K562 (cell line): ENCODE results near the gene RNF20. TPM values are rescaled to one million over a fixed set of nuclear protein-coding genes. Genes with fewer than 3 reads are reported as not detected.
A peak's percentile ranks its signal among the peaks of the same experiment; 100 is the strongest.

Experiments used
- ARID2 ChIP-seq: fragments of 450-650 bp; IDR thresholded peaks from 2 replicates; pipeline ENCODE4 v1.6.1; 2017; ENCODE audit warnings: antibody characterized with exemption, mild to moderate bottlenecking
- ATF7 ChIP-seq: fragments of 450-650 bp; IDR thresholded peaks from 2 replicates; pipeline ENCODE4 v1.7.1; 2014; ENCODE audit warnings: mild to moderate bottlenecking, moderate library complexity
- BMI1 ChIP-seq: fragments of 150-350 bp; IDR thresholded peaks from 2 replicates; pipeline ENCODE4 v1.6.1; 2014; ENCODE audit warnings: low read length
- CREB1 ChIP-seq, 2 experiments: sonication (generic) in 1 of 2; formaldehyde crosslinking in 1 of 2; IDR thresholded peaks; 2 replicates each; pipeline versions ENCODE4 v1.6.1 to v1.8.0; 2012 to 2022; ENCODE audit warnings: inconsistent platforms in 1 of 2, mild to moderate bottlenecking in 1 of 2, missing genetic modification reagents in 1 of 2, moderate library complexity in 1 of 2
- CXXC5 ChIP-seq: fragments of 250-450 bp; sonication (Bioruptor Pico); IDR thresholded peaks from 2 replicates; pipeline ENCODE4 v1.8.0; 2022; ENCODE audit warnings: inconsistent platforms, mild to moderate bottlenecking, moderate library complexity
- DACH1 ChIP-seq: fragments of 450-650 bp; IDR thresholded peaks from 2 replicates; pipeline ENCODE4 v1.6.1; 2018; ENCODE audit not compliant: partially characterized antibody
- FOXA1 ChIP-seq: fragments of 450-650 bp; IDR thresholded peaks from 2 replicates; pipeline ENCODE4 v1.6.1; 2016; ENCODE audit warnings: mild to moderate bottlenecking, borderline replicate concordance
- ILF3 ChIP-seq: fragments of 450-650 bp; IDR thresholded peaks from 2 replicates; pipeline ENCODE4 v1.6.1; 2018; ENCODE audit warnings: antibody characterized with exemption, mild to moderate bottlenecking, moderate library complexity, borderline replicate concordance
- RHOXF2B ChIP-seq: fragments of 250-450 bp; sonication (Bioruptor Pico); conservative IDR thresholded peaks from 2 replicates; pipeline ENCODE4 v1.5.1; 2021
- SPI1 ChIP-seq: IDR thresholded peaks from 2 replicates; pipeline ENCODE4 v1.6.1; 2011; ENCODE audit warnings: low read depth, low read length, control low read depth, borderline replicate concordance
- ZKSCAN1 ChIP-seq: fragments of 150-350 bp; IDR thresholded peaks from 2 replicates; pipeline ENCODE4 v1.6.1; 2016; ENCODE audit warnings: low read depth, low read length
- ZKSCAN8 ChIP-seq: fragments of 200-800 bp; sonication (Bioruptor generic); IDR thresholded peaks from 2 replicates; pipeline ENCODE4 v1.6.1; 2016; ENCODE audit warnings: missing genetic modification characterization, missing compliant biosample characterization
- ZNF175 ChIP-seq: fragments of 200-800 bp; sonication (Bioruptor generic); IDR thresholded peaks from 2 replicates; pipeline ENCODE4 v1.6.1; 2016; ENCODE audit warnings: low read depth, mild to moderate bottlenecking, missing genetic modification characterization, missing compliant biosample characterization
- polyA plus RNA-seq, 8 experiments: library from polyadenylated mRNA; depleted of rRNA in 4 of 8; stranded (reverse) in 5 of 8; unstranded in 3 of 8; fragments of >200 nt; fragmentation: Nextera tagmentation in 2 of 8; fragmentation: Illumina TruSeq in 1 of 8; extraction: Ambion mirVana in 2 of 8; extraction: Trizol in 1 of 8; gene quantifications; 2 replicates each; pipeline versions ENCODE4 v1.2.1 to v1.2.3, GENCODE V29; 2011 to 2014; ENCODE audit warnings: inconsistent platforms in 1 of 8, missing spikeins in 1 of 8
- total RNA-seq, 7 experiments: library from RNA; depleted of rRNA in 6 of 7; stranded (reverse); fragments of >200 nt in 6 of 7; fragmentation: Illumina TruSeq in 2 of 7; extraction: Trizol in 2 of 7; gene quantifications; 2 replicates each; pipeline versions ENCODE4 v1.2.1 to v1.2.3, GENCODE V29; 2011 to 2021; ENCODE audit warnings: low replicate concordance in 1 of 7
- TF ChIP-seq, protein P1 (sequence below), 2 experiments: fragments of 450-650 bp; IDR thresholded peaks; 2 replicates each; pipeline ENCODE4 v1.6.1; 2016
- TF ChIP-seq, protein P2 (sequence below): fragments of 450-650 bp; IDR thresholded peaks from 2 replicates; pipeline ENCODE4 v1.6.1; 2016; ENCODE audit warnings: mild to moderate bottlenecking
- TF ChIP-seq, protein P3 (sequence below): fragments of 450-650 bp; formaldehyde crosslinking; IDR thresholded peaks from 2 replicates; pipeline ENCODE4 v1.4.0; 2020; ENCODE audit warnings: mild to moderate bottlenecking, mixed read lengths
- TF ChIP-seq, protein P4 (sequence below): sonication (generic); formaldehyde crosslinking; IDR thresholded peaks from 2 replicates; pipeline ENCODE4 v1.8.1; 2023; ENCODE audit warnings: mild to moderate bottlenecking, missing genetic modification reagents
- TF ChIP-seq, protein P5 (sequence below), 2 experiments: fragments of 200-800 bp in 1 of 2; sonication (Bioruptor generic) in 1 of 2; sonication (generic) in 1 of 2; formaldehyde crosslinking in 1 of 2; IDR thresholded peaks in 1 of 2; conservative IDR thresholded peaks in 1 of 2; 2 replicates each; pipeline versions ENCODE4 v1.5.0 to v1.6.1; 2016 to 2020; ENCODE audit warnings: missing compliant biosample characterization in 1 of 2, missing genetic modification characterization in 1 of 2, missing genetic modification reagents in 1 of 2

The RNF20 gene
- total and polyA plus RNA-seq, 9 of the 15 experiments (the other 6 are each of a cell fraction or from before 2014, with no cell fraction given), result 5.5 to 25.0 (median 22.1) TPM

DNA sequence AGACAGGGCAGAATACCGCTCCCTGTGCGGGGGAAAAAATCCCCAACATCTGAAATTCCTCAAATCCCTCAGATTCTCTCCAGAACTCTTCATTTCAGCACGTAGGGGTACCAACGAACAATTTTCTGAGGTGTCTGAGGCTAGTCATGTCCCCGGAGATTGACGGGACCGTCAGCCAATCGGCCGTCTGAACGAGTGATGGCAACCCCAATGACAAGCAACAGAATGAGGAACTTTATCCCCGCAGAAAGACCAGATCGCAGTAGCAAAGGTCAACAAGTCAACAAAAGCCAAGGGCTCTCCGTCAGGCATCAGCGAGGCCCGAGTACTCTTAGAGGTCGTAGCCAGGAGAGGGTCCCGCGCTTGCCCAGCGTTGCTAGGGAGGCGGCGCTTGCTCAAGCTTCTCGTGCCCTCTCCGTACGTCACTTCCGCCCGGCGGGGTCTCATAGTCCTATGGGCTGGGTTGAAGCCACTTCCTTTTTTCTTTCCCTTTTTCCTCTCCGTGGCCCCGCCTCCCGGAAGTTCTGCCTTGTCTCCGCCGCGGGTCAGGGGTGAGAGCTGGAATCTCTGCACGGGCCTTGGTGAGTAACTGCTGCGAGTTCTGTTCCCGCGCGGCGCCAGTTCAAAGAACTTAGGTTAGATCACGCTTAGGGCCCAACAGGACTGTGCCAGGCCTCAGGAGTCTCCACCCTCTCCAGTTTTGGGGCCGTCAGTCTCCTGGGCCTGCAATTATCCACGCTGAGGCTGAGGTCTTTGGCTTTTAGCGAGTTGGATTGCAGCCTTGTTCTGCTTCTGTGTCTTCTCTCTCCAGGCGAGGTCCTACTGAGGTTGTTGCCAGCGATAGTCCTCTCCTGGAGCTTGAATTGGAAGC lies at the start of gene RNF20 (continued):
- TF ChIP-seq, protein P1, sequence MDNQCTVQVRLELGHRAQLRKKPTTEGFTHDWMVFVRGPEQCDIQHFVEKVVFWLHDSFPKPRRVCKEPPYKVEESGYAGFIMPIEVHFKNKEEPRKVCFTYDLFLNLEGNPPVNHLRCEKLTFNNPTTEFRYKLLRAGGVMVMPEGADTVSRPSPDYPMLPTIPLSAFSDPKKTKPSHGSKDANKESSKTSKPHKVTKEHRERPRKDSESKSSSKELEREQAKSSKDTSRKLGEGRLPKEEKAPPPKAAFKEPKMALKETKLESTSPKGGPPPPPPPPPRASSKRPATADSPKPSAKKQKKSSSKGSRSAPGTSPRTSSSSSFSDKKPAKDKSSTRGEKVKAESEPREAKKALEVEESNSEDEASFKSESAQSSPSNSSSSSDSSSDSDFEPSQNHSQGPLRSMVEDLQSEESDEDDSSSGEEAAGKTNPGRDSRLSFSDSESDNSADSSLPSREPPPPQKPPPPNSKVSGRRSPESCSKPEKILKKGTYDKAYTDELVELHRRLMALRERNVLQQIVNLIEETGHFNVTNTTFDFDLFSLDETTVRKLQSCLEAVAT (IDR thresholded peaks at IDR 0.05), result no peak
- TF ChIP-seq RHOXF2B (no peak), FOXA1 (no peak), BMI1 (no peak), DACH1 (no peak), ARID2 (no peak), CXXC5 (peak; percentile 76), SPI1 (peak; percentile 98), CREB1 (IDR thresholded peaks at IDR 0.05) (peak; percentile 91), CREB1 (CRISPR knock-in tag; IDR thresholded peaks at IDR 0.05) (peak; percentile 93), ZKSCAN1 (no peak), ZNF175 (CRISPR knock-in tag) (no peak), ILF3 (no peak), ZKSCAN8 (no peak), ATF7 (peak; percentile 75)
- TF ChIP-seq, protein P2, sequence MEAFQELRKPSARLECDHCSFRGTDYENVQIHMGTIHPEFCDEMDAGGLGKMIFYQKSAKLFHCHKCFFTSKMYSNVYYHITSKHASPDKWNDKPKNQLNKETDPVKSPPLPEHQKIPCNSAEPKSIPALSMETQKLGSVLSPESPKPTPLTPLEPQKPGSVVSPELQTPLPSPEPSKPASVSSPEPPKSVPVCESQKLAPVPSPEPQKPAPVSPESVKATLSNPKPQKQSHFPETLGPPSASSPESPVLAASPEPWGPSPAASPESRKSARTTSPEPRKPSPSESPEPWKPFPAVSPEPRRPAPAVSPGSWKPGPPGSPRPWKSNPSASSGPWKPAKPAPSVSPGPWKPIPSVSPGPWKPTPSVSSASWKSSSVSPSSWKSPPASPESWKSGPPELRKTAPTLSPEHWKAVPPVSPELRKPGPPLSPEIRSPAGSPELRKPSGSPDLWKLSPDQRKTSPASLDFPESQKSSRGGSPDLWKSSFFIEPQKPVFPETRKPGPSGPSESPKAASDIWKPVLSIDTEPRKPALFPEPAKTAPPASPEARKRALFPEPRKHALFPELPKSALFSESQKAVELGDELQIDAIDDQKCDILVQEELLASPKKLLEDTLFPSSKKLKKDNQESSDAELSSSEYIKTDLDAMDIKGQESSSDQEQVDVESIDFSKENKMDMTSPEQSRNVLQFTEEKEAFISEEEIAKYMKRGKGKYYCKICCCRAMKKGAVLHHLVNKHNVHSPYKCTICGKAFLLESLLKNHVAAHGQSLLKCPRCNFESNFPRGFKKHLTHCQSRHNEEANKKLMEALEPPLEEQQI, result no peak
- TF ChIP-seq, protein P3, sequence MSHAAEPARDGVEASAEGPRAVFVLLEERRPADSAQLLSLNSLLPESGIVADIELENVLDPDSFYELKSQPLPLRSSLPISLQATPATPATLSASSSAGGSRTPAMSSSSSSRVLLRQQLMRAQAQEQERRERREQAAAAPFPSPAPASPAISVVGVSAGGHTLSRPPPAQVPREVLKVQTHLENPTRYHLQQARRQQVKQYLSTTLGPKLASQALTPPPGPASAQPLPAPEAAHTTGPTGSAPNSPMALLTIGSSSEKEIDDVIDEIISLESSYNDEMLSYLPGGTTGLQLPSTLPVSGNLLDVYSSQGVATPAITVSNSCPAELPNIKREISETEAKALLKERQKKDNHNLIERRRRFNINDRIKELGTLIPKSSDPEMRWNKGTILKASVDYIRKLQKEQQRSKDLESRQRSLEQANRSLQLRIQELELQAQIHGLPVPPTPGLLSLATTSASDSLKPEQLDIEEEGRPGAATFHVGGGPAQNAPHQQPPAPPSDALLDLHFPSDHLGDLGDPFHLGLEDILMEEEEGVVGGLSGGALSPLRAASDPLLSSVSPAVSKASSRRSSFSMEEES (CRISPR knock-in tag), result no peak
- TF ChIP-seq, protein P4, sequence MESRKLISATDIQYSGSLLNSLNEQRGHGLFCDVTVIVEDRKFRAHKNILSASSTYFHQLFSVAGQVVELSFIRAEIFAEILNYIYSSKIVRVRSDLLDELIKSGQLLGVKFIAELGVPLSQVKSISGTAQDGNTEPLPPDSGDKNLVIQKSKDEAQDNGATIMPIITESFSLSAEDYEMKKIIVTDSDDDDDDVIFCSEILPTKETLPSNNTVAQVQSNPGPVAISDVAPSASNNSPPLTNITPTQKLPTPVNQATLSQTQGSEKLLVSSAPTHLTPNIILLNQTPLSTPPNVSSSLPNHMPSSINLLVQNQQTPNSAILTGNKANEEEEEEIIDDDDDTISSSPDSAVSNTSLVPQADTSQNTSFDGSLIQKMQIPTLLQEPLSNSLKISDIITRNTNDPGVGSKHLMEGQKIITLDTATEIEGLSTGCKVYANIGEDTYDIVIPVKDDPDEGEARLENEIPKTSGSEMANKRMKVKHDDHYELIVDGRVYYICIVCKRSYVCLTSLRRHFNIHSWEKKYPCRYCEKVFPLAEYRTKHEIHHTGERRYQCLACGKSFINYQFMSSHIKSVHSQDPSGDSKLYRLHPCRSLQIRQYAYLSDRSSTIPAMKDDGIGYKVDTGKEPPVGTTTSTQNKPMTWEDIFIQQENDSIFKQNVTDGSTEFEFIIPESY (CRISPR knock-in tag), result peak; percentile 33; the same call in 1 of the 2 replicates
- TF ChIP-seq, protein P5, sequence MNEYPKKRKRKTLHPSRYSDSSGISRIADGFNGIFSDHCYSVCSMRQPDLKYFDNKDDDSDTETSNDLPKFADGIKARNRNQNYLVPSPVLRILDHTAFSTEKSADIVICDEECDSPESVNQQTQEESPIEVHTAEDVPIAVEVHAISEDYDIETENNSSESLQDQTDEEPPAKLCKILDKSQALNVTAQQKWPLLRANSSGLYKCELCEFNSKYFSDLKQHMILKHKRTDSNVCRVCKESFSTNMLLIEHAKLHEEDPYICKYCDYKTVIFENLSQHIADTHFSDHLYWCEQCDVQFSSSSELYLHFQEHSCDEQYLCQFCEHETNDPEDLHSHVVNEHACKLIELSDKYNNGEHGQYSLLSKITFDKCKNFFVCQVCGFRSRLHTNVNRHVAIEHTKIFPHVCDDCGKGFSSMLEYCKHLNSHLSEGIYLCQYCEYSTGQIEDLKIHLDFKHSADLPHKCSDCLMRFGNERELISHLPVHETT (CRISPR knock-in tag; conservative IDR thresholded peaks at IDR 0.05 in 1 of 2, IDR thresholded peaks at IDR 0.05 in 1 of 2), result no peak
